NCI-H1048 (cell line): Measurements from ENCODE around the gene EFCAB11.

Experiments used
- DNase-seq: peaks from one replicate; lab custom pipeline; 2025; lab: John Stamatoyannopoulos, UW

EFCAB11 gene

DNA sequence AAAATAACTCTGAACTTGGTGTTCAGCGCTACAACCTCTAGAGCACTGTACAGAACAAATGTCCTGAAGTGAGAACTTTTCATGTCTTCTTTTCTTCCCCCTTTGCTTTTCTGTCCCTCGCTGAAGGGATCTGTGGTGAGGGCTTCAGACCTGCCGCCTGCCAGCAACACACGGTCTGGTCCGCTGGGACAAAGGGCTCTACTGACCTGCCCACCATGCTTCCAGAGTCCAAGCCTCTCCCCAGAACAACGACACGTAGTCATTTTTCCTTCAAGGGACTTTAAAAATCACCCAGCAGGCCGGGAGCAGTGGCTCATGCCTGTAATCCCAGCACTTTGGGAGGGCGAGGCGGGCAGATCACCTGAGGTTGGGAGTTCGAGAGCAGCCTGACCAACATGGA, 140.4 kb downstream of the EFCAB11 start:
- DNase-seq, result no peak

- no peak for DNase-seq
Measured at GRCh38 chr14:89813617-89814031, 140.9 kb downstream of the EFCAB11 start.

DNA sequence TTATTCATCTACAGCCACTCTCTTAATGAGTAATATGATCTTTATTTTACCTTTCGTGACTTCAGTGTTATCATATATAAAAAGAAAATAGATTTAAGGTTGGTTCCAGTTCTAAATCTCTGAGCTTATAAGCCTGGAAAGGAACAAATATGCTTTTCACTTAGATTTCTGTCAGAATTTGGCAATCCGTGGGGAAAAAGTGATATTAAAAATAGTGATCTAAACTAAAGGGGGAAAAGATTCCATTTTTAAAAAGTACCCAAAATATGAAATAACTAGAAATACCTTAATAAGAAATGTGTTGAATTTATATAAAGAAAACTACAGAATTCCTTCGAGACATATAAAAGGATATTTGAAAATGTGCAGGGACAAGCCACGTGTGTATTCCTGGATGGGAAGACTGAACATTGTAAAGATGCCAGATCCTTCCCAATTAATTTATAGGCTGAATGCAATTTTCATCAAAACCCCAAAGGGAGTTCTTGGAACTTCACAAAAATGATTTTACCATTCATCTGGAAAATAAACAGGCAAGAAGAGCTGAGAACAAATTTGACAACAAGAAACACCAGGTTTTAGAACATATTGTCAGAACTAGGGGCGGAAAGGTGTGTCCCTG, 142.5 kb downstream of the EFCAB11 start:
- DNase-seq, result no peak

DNA sequence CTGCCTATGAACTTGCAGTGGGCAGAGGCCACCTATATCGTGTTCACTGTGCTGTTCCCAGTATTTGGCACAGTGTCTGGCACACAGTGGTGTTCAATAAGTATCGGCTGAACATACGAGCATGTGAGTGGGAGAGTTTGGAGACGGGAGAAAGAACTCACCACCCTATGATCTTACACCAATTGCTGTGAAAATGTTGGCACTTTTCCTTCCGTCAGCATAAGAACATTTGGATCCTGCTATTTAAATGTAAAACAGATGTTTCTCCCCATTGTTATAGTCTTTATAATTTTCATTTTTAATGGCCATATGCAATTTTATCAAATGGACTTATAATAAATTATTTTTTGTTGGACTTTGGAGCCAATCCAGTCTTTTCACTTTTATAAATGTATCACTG, 144.4 kb downstream of the EFCAB11 start:
- DNase-seq, result no peak

DNA sequence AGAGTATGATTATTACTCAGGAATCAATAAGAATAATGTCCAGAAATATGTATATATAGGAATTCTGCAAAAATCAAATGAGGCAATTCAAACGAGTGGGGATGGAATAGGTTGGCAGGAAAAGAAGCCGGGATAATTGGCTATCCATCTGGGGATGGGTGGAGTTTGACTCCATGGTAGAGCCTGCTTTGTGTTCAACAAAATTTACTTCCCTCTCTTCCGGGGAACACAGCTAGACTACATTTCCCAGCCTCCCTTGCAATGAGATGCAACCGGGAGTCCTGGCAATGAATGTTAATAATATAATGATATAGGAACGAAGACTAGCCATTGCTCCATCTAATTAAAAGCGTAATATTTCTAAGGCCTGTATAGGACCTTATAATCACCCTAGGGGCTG, 146.6 kb downstream of the EFCAB11 start:
- DNase-seq, result no peak

GRCh38 chr14:89807151-89807550, 147.4 kb downstream of the EFCAB11 start:
- no peak for DNase-seq

DNA sequence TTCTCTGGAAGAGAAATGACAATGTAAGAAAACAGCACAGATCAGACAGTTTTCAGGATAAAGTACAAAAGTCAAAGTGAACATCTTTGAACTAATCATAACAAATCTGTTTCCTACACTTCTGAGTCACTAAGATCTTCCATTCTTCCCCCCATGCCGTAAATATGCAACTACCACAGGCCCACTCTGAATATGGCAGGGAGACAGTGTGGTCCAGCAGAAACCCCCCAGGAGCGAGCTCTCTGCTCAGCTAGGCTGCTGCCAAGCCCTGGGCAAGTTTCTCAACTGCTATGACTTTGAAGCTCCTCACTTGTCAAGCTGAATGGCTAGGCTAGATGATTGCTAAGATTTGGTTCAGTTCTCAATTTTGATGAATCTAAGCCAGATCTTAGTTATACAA, 148.1 kb downstream of the EFCAB11 start:
- no peak for DNase-seq

DNA sequence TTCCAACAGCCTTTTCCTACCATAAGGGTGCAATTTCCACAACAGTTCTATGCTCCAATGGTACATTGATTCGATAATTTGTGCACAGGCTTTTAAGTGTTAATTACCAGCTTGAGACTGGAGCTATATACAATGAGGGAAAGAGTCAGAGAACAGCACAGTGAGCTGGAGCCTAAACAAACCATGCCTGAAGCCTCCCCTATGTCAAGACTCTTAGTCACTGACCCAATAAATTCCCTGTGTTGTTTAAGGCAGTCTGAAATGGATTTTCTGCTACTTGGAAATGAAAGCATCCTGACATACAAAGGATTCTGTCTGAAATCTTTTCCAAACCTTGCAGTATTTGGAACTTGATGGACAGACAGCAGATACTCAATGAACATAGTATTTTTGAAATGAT, 149.0 kb downstream of the EFCAB11 start:
- DNase-seq, result no peak

- DNase-seq, result no peak
Measured at GRCh38 chr14:89803542-89803941, 151.0 kb downstream of the EFCAB11 start.

- no peak for DNase-seq
Measured at GRCh38 chr14:89801136-89801535, 153.4 kb downstream of the EFCAB11 start.

- DNase-seq, result no peak
Measured at GRCh38 chr14:89798212-89798773, 156.2 kb downstream of the EFCAB11 start.

DNA sequence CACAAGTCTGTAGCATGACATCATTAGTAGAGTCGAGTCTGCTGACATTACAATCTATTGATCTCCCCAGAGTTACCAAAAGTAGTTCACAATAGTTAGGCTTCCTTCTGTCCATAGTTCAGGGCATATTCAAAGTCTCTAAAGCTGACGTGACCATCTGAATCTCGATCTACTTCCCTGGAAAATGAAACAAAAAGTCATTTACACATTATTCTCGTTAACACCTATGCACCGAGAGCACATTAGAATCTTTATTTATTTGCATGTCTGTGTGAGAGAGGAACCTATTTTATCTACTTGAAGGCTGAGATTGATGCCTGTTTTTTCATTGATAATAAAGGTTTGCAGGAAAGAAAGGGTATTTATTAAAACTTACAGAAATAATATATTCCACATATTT, 157.4 kb downstream of the EFCAB11 start:
- DNase-seq, result no peak

DNA sequence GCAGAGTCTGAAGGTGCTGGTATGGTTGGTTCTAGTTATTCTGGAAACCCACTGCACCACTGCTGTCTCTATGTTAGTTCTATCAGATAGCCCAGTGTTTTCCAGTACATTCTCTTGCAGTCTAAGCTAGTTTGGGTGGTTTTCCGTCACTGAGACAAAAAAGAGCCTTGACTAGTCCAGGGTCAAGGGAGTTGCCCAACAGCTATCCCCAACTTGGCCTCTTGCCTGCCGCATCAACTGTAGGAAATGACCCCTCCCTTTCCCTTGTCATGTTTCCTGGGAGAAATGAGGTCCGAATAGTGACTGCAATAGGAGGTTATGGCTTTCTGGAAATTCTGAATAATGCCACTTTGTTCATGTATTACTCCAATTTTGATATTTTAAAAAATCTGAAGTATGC, 160.4 kb downstream of the EFCAB11 start:
- DNase-seq, result no peak

- no peak for DNase-seq
Measured at GRCh38 chr14:89793367-89793716, 161.2 kb downstream of the EFCAB11 start.

GRCh38 chr14:89792489-89793366, 161.8 kb downstream of the EFCAB11 start:
- no peak for DNase-seq

DNA sequence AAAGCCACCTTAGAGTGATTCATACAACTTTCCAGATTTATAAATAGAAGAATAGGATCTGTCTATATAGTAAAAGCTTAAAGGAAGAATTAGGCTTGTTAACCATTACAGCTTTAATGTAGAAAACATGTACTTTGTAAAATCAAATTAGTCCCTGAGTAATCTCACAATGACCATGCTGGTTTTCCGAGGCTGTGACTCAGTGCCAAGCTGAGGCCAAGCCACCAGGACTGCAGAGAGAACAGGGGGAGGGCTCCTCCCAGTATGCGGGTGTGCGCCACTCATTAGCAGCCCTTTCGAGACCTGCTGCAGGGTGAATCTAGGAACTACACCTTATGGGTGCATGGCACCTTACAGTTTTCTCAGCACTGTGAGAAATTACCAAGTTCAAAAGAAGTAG, 167.0 kb downstream of the EFCAB11 start:
- no peak for DNase-seq

DNA sequence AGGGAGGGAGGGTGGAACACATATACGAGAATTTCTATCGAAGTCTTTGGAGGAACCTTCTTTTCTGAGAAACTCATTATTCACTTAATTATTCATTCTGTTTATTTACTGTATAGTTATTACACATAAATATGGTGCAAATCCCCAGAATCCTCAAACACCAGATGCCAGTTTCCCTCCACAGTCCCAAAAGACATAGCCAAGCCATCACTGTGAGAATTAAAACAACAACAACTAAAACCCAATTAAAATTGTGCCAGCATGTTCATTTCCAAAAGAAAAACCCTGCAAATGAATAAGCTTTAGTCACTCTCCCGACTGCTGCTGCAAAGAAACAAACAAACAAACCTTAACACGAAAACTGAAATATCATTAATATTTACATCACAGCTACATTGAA, 173.5 kb downstream of the EFCAB11 start:
- no peak for DNase-seq

GRCh38 chr14:89779707-89780106, 174.8 kb downstream of the EFCAB11 start:
- DNase-seq, result no peak

GRCh38 chr14:89775946-89776345, 178.6 kb downstream of the EFCAB11 start:
- no peak for DNase-seq

DNA sequence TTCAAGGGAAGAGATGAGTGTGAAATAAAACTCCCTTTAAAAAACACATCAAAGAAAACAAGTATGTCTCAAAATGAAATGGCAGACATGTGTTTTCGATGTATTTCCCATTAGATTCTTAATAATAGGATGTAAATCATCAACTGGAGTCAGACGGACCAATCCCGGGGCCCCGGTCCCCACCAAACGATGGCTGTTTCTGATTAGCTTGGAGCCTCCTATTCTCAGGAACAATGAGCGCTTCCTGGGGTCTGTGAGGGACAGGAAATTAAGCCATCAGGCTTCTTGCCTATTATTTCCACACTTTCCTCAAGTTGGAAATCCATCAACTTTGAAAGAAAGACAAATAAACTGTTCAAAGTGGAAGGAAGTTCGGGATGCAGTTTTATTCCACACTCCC, 179.4 kb downstream of the EFCAB11 start:
- no peak for DNase-seq

- no peak for DNase-seq
Measured at GRCh38 chr14:89773644-89774316, 180.8 kb downstream of the EFCAB11 start.

DNA sequence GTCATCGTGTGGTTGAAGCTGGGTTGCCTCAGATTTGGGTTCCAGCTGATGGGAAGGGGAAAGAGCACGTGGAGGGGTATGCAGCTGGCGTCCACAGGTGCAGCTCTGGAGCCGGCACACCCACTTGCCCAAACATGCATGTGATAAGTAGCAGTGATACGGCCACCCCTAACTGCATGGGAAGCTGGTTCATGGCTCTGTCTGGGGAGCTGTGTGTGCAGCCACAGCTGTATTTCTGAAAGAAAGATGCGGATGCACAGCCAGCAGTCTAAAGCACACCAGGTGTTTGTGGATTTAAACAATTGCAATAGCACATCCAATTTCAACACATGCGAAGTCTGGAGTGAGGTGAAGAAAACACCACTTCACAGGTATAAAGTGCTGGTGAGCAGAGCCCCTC, 181.4 kb downstream of the EFCAB11 start:
- DNase-seq, result no peak

GRCh38 chr14:89771251-89771650, 183.3 kb downstream of the EFCAB11 start:
- DNase-seq, result no peak
